ENCODE measurements around the gene FILIP1L. TPM values are rescaled to one million over a fixed set of nuclear protein-coding genes. Genes with fewer than 3 reads are reported as not detected.

The FILIP1L gene
- total RNA-seq, 1 experiment from 2014 or later, result 0.17 TPM

DNA sequence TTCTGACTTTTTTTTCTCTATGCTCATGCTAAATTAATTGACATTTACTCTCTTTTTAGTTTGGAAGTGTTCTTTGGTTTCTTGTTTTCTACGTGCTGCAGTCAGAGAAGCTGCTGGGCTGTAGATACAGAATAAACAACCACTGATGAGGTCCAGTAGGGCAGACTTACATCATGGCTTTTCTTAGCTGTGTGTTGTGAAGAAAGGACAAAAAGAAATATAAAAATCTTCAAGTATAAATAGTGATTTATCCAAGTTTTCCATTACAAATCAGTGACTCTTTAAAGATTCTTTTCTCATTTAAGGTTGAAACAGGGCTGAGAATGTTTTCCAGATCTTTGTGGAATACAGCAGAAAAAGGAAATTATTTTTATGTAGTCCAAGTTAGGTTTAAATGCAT is 174.4 kb downstream of the FILIP1L start:
- CTCF ChIA-PET, result no interaction called here
- no peaks in the 10 kb centered on the region for H3K9me3 ChIP-seq (ENCODE audit: control insufficient read depth in 1 of 2, insufficient read depth in 1 of 2, low read depth in 1 of 2, low read length in 2 of 2)
- DNase-seq (ENCODE audit: low read depth, low spot score) (no peak), ATAC-seq (no peak)
- H3K27ac ChIP-seq (ENCODE audit: low read depth, low read length), result no peak overlapping the region
- BruUV-seq (replicated peaks), result no TSS peak
- RAD21 ChIA-PET (ENCODE audit: low non-redundant PET in 1 of 2, low total read pairs in 2 of 2, uncharacterized antibody in 2 of 2, unreplicated experiment in 2 of 2), result no interaction called here
- H3K27me3 ChIP-seq (ENCODE audit: insufficient read depth, low read length), result no peaks in the 10 kb centered on the region
- intact Hi-C loops (cut with micrococcal nuclease), result no loop called here
- no peaks in the 10 kb centered on the region for H3K36me3 ChIP-seq (ENCODE audit: control insufficient read depth in 1 of 2, insufficient read depth in 2 of 2, low read length in 2 of 2)
- no peak overlapping the region for H3K9ac ChIP-seq (ENCODE audit: low read length)
- TF ChIP-seq, protein P1, sequence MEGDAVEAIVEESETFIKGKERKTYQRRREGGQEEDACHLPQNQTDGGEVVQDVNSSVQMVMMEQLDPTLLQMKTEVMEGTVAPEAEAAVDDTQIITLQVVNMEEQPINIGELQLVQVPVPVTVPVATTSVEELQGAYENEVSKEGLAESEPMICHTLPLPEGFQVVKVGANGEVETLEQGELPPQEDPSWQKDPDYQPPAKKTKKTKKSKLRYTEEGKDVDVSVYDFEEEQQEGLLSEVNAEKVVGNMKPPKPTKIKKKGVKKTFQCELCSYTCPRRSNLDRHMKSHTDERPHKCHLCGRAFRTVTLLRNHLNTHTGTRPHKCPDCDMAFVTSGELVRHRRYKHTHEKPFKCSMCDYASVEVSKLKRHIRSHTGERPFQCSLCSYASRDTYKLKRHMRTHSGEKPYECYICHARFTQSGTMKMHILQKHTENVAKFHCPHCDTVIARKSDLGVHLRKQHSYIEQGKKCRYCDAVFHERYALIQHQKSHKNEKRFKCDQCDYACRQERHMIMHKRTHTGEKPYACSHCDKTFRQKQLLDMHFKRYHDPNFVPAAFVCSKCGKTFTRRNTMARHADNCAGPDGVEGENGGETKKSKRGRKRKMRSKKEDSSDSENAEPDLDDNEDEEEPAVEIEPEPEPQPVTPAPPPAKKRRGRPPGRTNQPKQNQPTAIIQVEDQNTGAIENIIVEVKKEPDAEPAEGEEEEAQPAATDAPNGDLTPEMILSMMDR (IDR thresholded peaks at IDR 0.05 in 2 of 3, conservative IDR thresholded peaks at IDR 0.05 in 1 of 3; ENCODE audit: borderline replicate concordance in 1 of 3, insufficient read depth in 1 of 3, low read depth in 2 of 3, low read length in 2 of 3), result no peak
- TF ChIP-seq SP1 (IDR thresholded peaks at IDR 0.05; ENCODE audit: low read depth) (no peak), JUND (IDR thresholded peaks at IDR 0.05) (no peak), EZH2 (IDR thresholded peaks at IDR 0.05) (no peak), ELF1 (IDR thresholded peaks at IDR 0.05; ENCODE audit: borderline replicate concordance, low read depth) (no peak), TCF7L2 (IDR thresholded peaks at IDR 0.05; ENCODE audit: borderline replicate concordance, extremely low read depth, insufficient read depth, insufficient read length) (no peak), FOSL1 (IDR thresholded peaks at IDR 0.05; ENCODE audit: low read depth) (no peak), POLR2AphosphoS5 (IDR thresholded peaks at IDR 0.05; ENCODE audit: low read depth, low read length) (no peak), SIN3A (IDR thresholded peaks at IDR 0.05; ENCODE audit: low read depth) (no peak)
- TF ChIP-seq, protein P2, sequence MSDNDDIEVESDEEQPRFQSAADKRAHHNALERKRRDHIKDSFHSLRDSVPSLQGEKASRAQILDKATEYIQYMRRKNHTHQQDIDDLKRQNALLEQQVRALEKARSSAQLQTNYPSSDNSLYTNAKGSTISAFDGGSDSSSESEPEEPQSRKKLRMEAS (IDR thresholded peaks at IDR 0.05), result no peak
- TF ChIP-seq, protein P3, sequence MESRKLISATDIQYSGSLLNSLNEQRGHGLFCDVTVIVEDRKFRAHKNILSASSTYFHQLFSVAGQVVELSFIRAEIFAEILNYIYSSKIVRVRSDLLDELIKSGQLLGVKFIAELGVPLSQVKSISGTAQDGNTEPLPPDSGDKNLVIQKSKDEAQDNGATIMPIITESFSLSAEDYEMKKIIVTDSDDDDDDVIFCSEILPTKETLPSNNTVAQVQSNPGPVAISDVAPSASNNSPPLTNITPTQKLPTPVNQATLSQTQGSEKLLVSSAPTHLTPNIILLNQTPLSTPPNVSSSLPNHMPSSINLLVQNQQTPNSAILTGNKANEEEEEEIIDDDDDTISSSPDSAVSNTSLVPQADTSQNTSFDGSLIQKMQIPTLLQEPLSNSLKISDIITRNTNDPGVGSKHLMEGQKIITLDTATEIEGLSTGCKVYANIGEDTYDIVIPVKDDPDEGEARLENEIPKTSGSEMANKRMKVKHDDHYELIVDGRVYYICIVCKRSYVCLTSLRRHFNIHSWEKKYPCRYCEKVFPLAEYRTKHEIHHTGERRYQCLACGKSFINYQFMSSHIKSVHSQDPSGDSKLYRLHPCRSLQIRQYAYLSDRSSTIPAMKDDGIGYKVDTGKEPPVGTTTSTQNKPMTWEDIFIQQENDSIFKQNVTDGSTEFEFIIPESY (IDR thresholded peaks at IDR 0.05; ENCODE audit: extremely low read depth, insufficient replicate concordance, low read length), result no peak
- TF ChIP-seq, protein P4, sequence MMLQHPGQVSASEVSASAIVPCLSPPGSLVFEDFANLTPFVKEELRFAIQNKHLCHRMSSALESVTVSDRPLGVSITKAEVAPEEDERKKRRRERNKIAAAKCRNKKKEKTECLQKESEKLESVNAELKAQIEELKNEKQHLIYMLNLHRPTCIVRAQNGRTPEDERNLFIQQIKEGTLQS (IDR thresholded peaks at IDR 0.05), result no peak
- peaks cover 4 to 6% of the 10 kb centered on the region in 2 experiments; a peak in 2 of 4 replicates for H3K4me1 ChIP-seq (ENCODE audit: control insufficient read depth in 1 of 2, insufficient read depth in 2 of 2, low read length in 2 of 2)
- no peaks in the 10 kb centered on the region for H3K79me2 ChIP-seq (ENCODE audit: insufficient read depth, low read length)
- no peaks in the 10 kb centered on the region for H4K20me1 ChIP-seq (ENCODE audit: insufficient read depth)
- H3K4me3 ChIP-seq (replicated peaks in 1 of 2; ENCODE audit: low read depth in 1 of 2, low read length in 2 of 2), result no peak overlapping the region
- no peaks in the 10 kb centered on the region for H3K9me2 ChIP-seq (ENCODE audit: insufficient read depth)
- no peak overlapping the region for H2AFZ ChIP-seq (ENCODE audit: low read depth, low read length, poor library complexity, severe bottlenecking)
- POLR2A ChIA-PET, result no interaction called here
- no peak overlapping the region for H3K4me2 ChIP-seq (ENCODE audit: low read length)

Data from HCT116 (cell line).